Large intestine (tissue), 3 donors: ENCODE results near the gene PTPN22. TPM values are rescaled to one million over a fixed set of nuclear protein-coding genes. Genes with fewer than 3 reads are reported as not detected.
A peak's percentile ranks its signal among the peaks of the same experiment; 100 is the strongest.

Experiments used
- DNase-seq, 2 donors: peaks; one replicate each; pipeline versions ENCODE4 v3.0.0 to v3.0.0-alpha.2; 2013
- H3K27ac ChIP-seq: one replicate; pipeline ENCODE4 v1.5.1; 2013; ENCODE audit warnings: low read length
- H3K27me3 ChIP-seq: 2 replicates; pipeline ENCODE4 v1.6.1; 2013; ENCODE audit warnings: low read length; ENCODE audit not compliant: control insufficient read depth, insufficient read depth
- H3K36me3 ChIP-seq: 2 replicates; pipeline ENCODE4 v1.6.1; 2013; ENCODE audit warnings: low read length; ENCODE audit not compliant: control insufficient read depth, insufficient read depth
- H3K4me1 ChIP-seq: one replicate; pipeline ENCODE4 v1.6.1; 2013; ENCODE audit warnings: low read length; ENCODE audit not compliant: control insufficient read depth, insufficient read depth
- H3K4me3 ChIP-seq: one replicate; pipeline ENCODE4 v1.5.1; 2013; ENCODE audit warnings: low read length
- H3K9me3 ChIP-seq: one replicate; pipeline ENCODE4 v1.6.1; 2013; ENCODE audit warnings: mild to moderate bottlenecking, low read depth, low read length, moderate library complexity; ENCODE audit not compliant: control insufficient read depth
- WGBS: methylation state at CpG from one replicate; pipeline ENCODE4 v1.1.5; 2013; ENCODE audit warnings: low lambda C conversion rate; ENCODE audit not compliant: insufficient coverage; 5-methylcytosine and 5-hydroxymethylcytosine counted together
- polyA plus RNA-seq: library from polyadenylated mRNA; unstranded; fragments of 120-200 nt; gene quantifications from one replicate; pipeline ENCODE4 v1.2.1, GENCODE V29; 2013

Gene PTPN22
- polyA plus RNA-seq, 1 donor, result 3.6 TPM

GRCh38 chr1:113800487-113800886, 71.0 kb downstream of the PTPN22 start:
- H3K4me1 ChIP-seq, result peaks cover 10% of the 10 kb centered on the region
- no peak overlapping the region for H3K4me3 ChIP-seq
- DNase-seq, result no peak
- H3K27me3 ChIP-seq, result no peaks in the 10 kb centered on the region
- no CpG with 5 or more reads among the region's 3 CpGs for WGBS
- H3K27ac ChIP-seq, result no peak overlapping the region
- peaks cover 15% of the 10 kb centered on the region for H3K36me3 ChIP-seq
- H3K9me3 ChIP-seq, result no peaks in the 10 kb centered on the region

GRCh38 chr1:113797472-113797871, 74.0 kb downstream of the PTPN22 start:
- no peak for DNase-seq
- no peaks in the 10 kb centered on the region for H3K9me3 ChIP-seq
- H3K27ac ChIP-seq, result no peak overlapping the region
- H3K4me1 ChIP-seq, result peaks cover 12% of the 10 kb centered on the region
- 40% methylated on average over 1 of the region's 4 CpGs for WGBS
- H3K27me3 ChIP-seq, result no peaks in the 10 kb centered on the region
- peaks cover 15% of the 10 kb centered on the region for H3K36me3 ChIP-seq
- H3K4me3 ChIP-seq, result no peak overlapping the region

GRCh38 chr1:113793878-113794834, 77.4 kb downstream of the PTPN22 start:
- Histone ChIP-seq H3K4me1 (peaks cover 12% of the 10 kb centered on the region), H3K36me3 (peaks cover 20% of the 10 kb centered on the region), H3K27me3 (no peaks in the 10 kb centered on the region), H3K4me3 (no peak overlapping the region), H3K27ac (peak overlapping the region; percentile 51), H3K9me3 (no peaks in the 10 kb centered on the region)
- DNase-seq, result peak; percentile 55 to 79
- WGBS, result 77% methylated on average over 4 of the region's 9 CpGs

- H3K27me3 ChIP-seq, result no peaks in the 10 kb centered on the region
- H3K9me3 ChIP-seq, result no peaks in the 10 kb centered on the region
- H3K4me1 ChIP-seq, result peaks cover 12% of the 10 kb centered on the region
- H3K27ac ChIP-seq, result no peak overlapping the region
- WGBS, result no CpG with 5 or more reads among the region's 1 CpG
- peaks cover 21% of the 10 kb centered on the region for H3K36me3 ChIP-seq
- no peak for DNase-seq
- no peak overlapping the region for H3K4me3 ChIP-seq
Measured at GRCh38 chr1:113792986-113793385, 78.5 kb downstream of the PTPN22 start.

GRCh38 chr1:113792471-113792870, 79.0 kb downstream of the PTPN22 start:
- Histone ChIP-seq H3K27me3 (no peaks in the 10 kb centered on the region), H3K4me3 (no peak overlapping the region), H3K27ac (no peak overlapping the region), H3K9me3 (no peaks in the 10 kb centered on the region), H3K4me1 (peaks cover 12% of the 10 kb centered on the region), H3K36me3 (peaks cover 17% of the 10 kb centered on the region)
- DNase-seq, result no peak
- no CpG with 5 or more reads among the region's 5 CpGs for WGBS

GRCh38 chr1:113788802-113789201, 82.7 kb downstream of the PTPN22 start:
- H3K36me3 ChIP-seq, result peaks cover 6% of the 10 kb centered on the region
- H3K9me3 ChIP-seq, result no peaks in the 10 kb centered on the region
- H3K4me3 ChIP-seq, result no peak overlapping the region
- peaks cover 8% of the 10 kb centered on the region for H3K4me1 ChIP-seq
- H3K27ac ChIP-seq, result no peak overlapping the region
- WGBS, result no CpG with 5 or more reads among the region's 3 CpGs
- no peak for DNase-seq
- H3K27me3 ChIP-seq, result no peaks in the 10 kb centered on the region

GRCh38 chr1:113787663-113788062, 83.8 kb downstream of the PTPN22 start:
- peaks cover 6% of the 10 kb centered on the region for H3K36me3 ChIP-seq
- no peak overlapping the region for H3K4me3 ChIP-seq
- peaks cover 13% of the 10 kb centered on the region for H3K4me1 ChIP-seq
- H3K27me3 ChIP-seq, result no peaks in the 10 kb centered on the region
- 100% methylated on average over 2 of the region's 3 CpGs for WGBS
- DNase-seq, result no peak
- H3K9me3 ChIP-seq, result no peaks in the 10 kb centered on the region
- H3K27ac ChIP-seq, result no peak overlapping the region

- Histone ChIP-seq H3K36me3 (peaks cover 3% of the 10 kb centered on the region), H3K27me3 (no peaks in the 10 kb centered on the region), H3K9me3 (no peaks in the 10 kb centered on the region), H3K4me3 (no peak overlapping the region), H3K4me1 (peaks cover 13% of the 10 kb centered on the region), H3K27ac (no peak overlapping the region)
- DNase-seq, result no peak
- 60% methylated on average over 1 of the region's 1 CpG for WGBS
Measured at GRCh38 chr1:113786069-113786468, 85.4 kb downstream of the PTPN22 start.

GRCh38 chr1:113784104-113784779, 87.3 kb downstream of the PTPN22 start:
- H3K4me1 ChIP-seq, result peaks cover 13% of the 10 kb centered on the region
- WGBS, result no CpG with 5 or more reads among the region's 5 CpGs

GRCh38 chr1:113783254-113784103, 88.0 kb downstream of the PTPN22 start:
- DNase-seq, result peak in 1 of 2 donors; percentile 22
- peaks cover 13% of the 10 kb centered on the region for H3K4me1 ChIP-seq
- no peaks in the 10 kb centered on the region for H3K36me3 ChIP-seq
- no peak overlapping the region for H3K4me3 ChIP-seq
- WGBS, result 80% methylated on average over 1 of the region's 4 CpGs
- peak overlapping the region; percentile 26 for H3K27ac ChIP-seq
- no peaks in the 10 kb centered on the region for H3K9me3 ChIP-seq
- H3K27me3 ChIP-seq, result no peaks in the 10 kb centered on the region

More at GRCh38 chr1:113784104-113784779, 87.3 kb downstream of the PTPN22 start:
- H3K4me3 ChIP-seq, result no peak overlapping the region
- H3K27me3 ChIP-seq, result no peaks in the 10 kb centered on the region
- DNase-seq, result peak; percentile 26 to 64
- no peaks in the 10 kb centered on the region for H3K9me3 ChIP-seq
- peaks cover 1% of the 10 kb centered on the region for H3K36me3 ChIP-seq
- peak overlapping the region; percentile 26 for H3K27ac ChIP-seq
